Sigmoid colon (tissue), 7 donors: ENCODE data around the gene MAD1L1. TPM values are rescaled to one million over a fixed set of nuclear protein-coding genes. Genes with fewer than 3 reads are reported as not detected.
A peak's percentile ranks its signal among the peaks of the same experiment; 100 is the strongest.

Experiments used
- DNase-seq: peaks from one replicate; pipeline ENCODE4 v3.0.0-alpha.2; 2019
- H3K27ac ChIP-seq, 4 donors: fragments of 200-600 bp; sonication (generic); one replicate each; pipeline ENCODE4 v1.5.1; 2016 to 2019; ENCODE audit warnings: mild to moderate bottlenecking in 1 of 4
- H3K27me3 ChIP-seq, 3 donors: fragments of 200-600 bp; sonication (generic); one replicate each; pipeline ENCODE4 v1.5.1; 2019; ENCODE audit warnings: mild to moderate bottlenecking in 1 of 3
- H3K36me3 ChIP-seq, 4 donors: fragments of 200-600 bp; sonication (generic); one replicate each; pipeline ENCODE4 v1.5.1; 2016 to 2019
- H3K4me1 ChIP-seq, 4 donors: fragments of 200-600 bp; sonication (generic); one replicate each; pipeline ENCODE4 v1.5.1; 2017 to 2019
- H3K4me3 ChIP-seq, 4 donors: fragments of 200-600 bp; sonication (generic); one replicate each; pipeline ENCODE4 v1.5.1; 2017 to 2019; ENCODE audit warnings: mild to moderate bottlenecking in 2 of 4, moderate library complexity in 1 of 4
- H3K9me3 ChIP-seq, 4 donors: fragments of 200-600 bp in 3 of 4; sonication (generic) in 3 of 4; one replicate each; pipeline versions ENCODE4 v1.5.1 to v1.6.1; 2013 to 2019
- EP300 ChIP-seq, 4 donors: sonication (generic); formaldehyde crosslinking; IDR thresholded peaks; one replicate each; pipeline ENCODE4 v1.6.1; 2017; ENCODE audit warnings: antibody characterized with exemption in 4 of 4
- POLR2A ChIP-seq, 2 donors: fragments of 450-650 bp; IDR thresholded peaks; one replicate each; pipeline ENCODE4 v1.6.1; 2016; ENCODE audit warnings: antibody characterized with exemption in 2 of 2, mild to moderate bottlenecking in 2 of 2, moderate library complexity in 2 of 2
- POLR2AphosphoS5 ChIP-seq, 4 donors: sonication (generic); formaldehyde crosslinking; IDR thresholded peaks; one replicate each; pipeline ENCODE4 v1.6.1; 2017; ENCODE audit warnings: antibody characterized with exemption in 4 of 4
- WGBS, 2 donors: extraction: QIAGEN DNeasy Blood & Tissue Kit; methylation state at CpG; one replicate each; pipeline ENCODE4 v1.1.7; 2013; 5-methylcytosine and 5-hydroxymethylcytosine counted together
- intact Hi-C: fragments of 100-400 bp; cut with DNase I; formaldehyde crosslinking; loops from one replicate; pipeline ENCODE4 v1.15.1; 2023
- polyA plus RNA-seq, 3 donors: library from polyadenylated mRNA; stranded (reverse); fragments of 200-250 nt; gene quantifications; one replicate each; pipeline ENCODE4 v1.2.3, GENCODE V29; 2013
- total RNA-seq, 4 donors: library from RNA; depleted of rRNA; stranded (reverse); fragments of >200 nt; gene quantifications; one replicate each; pipeline ENCODE4 v1.1.0, GENCODE V29; 2016
- TF ChIP-seq, protein P1 (sequence below), 4 experiments: fragments of 450-650 bp in 3 of 4; fragments of 200-600 bp in 1 of 4; IDR thresholded peaks; one replicate each; pipeline ENCODE4 v1.5.1; 2016 to 2019; ENCODE audit warnings: antibody characterized with exemption in 4 of 4, mild to moderate bottlenecking in 3 of 4, moderate library complexity in 2 of 4
- donor health status: healthy with polysubstance abuse.
- donor health status: Bipolar disorder and iron deficiency.
- donor health status: healthy.

Gene MAD1L1
- total and polyA plus RNA-seq, 7 donors = 10.2 to 38.4 (median 20.6) TPM

DNA sequence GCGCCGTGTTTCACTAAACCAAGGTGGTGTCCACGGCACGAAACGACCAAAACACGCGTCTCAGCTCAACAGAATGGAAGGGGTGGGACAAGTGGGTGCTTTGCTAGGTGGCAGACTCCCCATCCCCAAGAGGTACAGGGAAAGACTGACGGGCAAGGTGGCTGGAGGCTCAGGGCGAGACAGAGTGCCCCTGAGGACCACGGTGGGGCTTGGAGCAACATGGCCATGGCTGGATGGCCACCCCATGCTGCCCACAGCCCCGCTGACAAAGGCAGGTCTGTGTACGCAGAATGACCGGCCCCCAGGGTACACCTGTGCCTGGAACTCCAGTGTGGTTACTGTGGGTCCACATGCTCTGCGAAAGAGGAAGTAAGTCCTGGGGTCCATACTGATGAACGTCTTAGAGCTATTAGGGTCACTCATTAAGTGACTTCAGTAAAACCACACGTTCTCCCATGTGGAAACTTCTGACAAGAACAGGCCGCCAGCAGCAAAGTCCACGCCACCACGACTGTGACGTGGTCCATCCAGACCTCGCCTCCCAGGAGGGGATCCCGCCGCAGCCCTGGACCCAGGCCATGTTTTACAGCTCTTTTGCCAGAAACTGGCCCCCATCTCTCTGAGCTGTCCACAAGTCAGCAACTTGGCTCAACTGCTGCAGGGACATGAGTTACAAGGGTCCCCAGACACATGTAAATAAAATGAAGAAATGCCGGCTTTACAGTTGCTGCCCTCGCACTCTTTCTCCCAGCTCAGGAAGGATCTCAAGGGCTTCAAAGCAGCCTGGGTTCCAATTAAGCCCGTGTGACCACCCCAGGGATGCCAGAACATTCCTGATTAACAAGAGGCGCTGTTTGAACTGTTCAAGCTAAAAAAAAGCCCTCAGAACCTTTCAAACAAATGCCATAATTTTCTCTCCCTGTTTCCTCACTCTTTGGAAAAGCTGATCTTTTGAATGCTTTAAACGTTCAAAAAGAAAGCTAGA is 66.8 kb downstream of the MAD1L1 start:
- no peak for DNase-seq
- intact Hi-C loops = no loop called here
- Histone ChIP-seq H3K4me3 (no peak overlapping the region), H3K9me3 (no peaks in the 10 kb centered on the region), H3K27ac (peak overlapping the region; percentile 12 to 32 (median 26)), H3K27me3 (no peaks in the 10 kb centered on the region), H3K4me1 (peaks cover 0 to 42% (median 36%) of the 10 kb centered on the region in 4 donors), H3K36me3 (no peaks in the 10 kb centered on the region)
- TF ChIP-seq POLR2A (IDR thresholded peaks at IDR 0.05) = no peak
- no peak for TF ChIP-seq EP300 (IDR thresholded peaks at IDR 0.05)
- TF ChIP-seq, protein P1, sequence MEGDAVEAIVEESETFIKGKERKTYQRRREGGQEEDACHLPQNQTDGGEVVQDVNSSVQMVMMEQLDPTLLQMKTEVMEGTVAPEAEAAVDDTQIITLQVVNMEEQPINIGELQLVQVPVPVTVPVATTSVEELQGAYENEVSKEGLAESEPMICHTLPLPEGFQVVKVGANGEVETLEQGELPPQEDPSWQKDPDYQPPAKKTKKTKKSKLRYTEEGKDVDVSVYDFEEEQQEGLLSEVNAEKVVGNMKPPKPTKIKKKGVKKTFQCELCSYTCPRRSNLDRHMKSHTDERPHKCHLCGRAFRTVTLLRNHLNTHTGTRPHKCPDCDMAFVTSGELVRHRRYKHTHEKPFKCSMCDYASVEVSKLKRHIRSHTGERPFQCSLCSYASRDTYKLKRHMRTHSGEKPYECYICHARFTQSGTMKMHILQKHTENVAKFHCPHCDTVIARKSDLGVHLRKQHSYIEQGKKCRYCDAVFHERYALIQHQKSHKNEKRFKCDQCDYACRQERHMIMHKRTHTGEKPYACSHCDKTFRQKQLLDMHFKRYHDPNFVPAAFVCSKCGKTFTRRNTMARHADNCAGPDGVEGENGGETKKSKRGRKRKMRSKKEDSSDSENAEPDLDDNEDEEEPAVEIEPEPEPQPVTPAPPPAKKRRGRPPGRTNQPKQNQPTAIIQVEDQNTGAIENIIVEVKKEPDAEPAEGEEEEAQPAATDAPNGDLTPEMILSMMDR (IDR thresholded peaks at IDR 0.05) = no peak
- TF ChIP-seq POLR2AphosphoS5 (IDR thresholded peaks at IDR 0.05) = no peak
- 85 to 94% methylated on average over 28 of the region's 28 CpGs for WGBS, 2 donors

DNA sequence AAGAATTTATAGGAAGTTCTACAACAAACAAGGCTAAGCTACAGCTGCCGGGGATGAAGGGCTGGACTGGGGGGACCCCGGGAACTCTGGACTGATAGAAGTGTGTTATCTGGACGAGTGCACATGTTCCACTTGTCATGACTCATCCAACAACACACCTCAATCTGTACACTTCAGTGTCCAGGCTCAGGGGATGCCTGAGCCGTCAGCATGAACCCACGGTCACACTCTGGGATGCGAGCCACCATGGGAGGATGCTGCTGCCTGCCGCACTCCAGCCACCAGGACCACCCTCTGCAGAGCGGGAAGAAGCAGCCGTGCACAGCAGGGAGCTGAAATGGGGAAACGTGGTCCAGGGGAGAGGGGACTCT is 67.5 kb downstream of the MAD1L1 start:
- intact Hi-C loops = no loop called here
- 95% methylated on average over 10 of the region's 10 CpGs for WGBS, 2 donors
- Histone ChIP-seq H3K9me3 (no peaks in the 10 kb centered on the region), H3K4me3 (no peak overlapping the region), H3K4me1 (peaks cover 0 to 45% (median 38%) of the 10 kb centered on the region in 4 donors), H3K27ac (no peak overlapping the region), H3K27me3 (no peaks in the 10 kb centered on the region), H3K36me3 (no peaks in the 10 kb centered on the region)
- no peak for DNase-seq
- TF ChIP-seq POLR2AphosphoS5 (IDR thresholded peaks at IDR 0.05) (no peak), POLR2A (IDR thresholded peaks at IDR 0.05) (no peak), EP300 (IDR thresholded peaks at IDR 0.05) (no peak)
- TF ChIP-seq, protein P1 (IDR thresholded peaks at IDR 0.05) = no peak

DNA sequence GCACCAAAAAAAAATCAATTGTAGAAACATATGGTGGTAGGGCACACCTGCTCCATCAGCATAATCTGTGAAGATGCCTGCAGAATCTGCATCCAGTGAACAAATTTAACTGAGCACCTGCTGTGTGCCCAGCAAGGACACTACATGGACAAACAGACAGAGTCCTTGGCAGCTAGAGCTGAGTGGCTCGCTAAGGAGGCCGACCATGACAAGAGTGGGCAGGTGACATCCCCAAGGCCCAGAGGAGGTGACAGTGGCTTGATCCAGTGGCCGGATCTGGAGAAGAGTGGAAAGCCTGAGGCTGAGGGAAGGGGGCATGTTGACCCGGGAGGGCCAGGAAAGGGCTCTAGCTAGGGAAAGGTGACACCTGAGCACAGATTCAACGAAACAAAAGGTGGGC is 68.1 kb downstream of the MAD1L1 start:
- WGBS, 2 donors = 96% methylated on average over 5 of the region's 5 CpGs
- DNase-seq = no peak
- Histone ChIP-seq H3K27ac (peak overlapping the region in 1 of 4 donors; percentile 70), H3K27me3 (no peaks in the 10 kb centered on the region), H3K4me1 (peaks cover 0 to 48% (median 38%) of the 10 kb centered on the region in 4 donors), H3K36me3 (no peaks in the 10 kb centered on the region), H3K4me3 (no peak overlapping the region), H3K9me3 (no peaks in the 10 kb centered on the region)
- TF ChIP-seq, protein P1 (IDR thresholded peaks at IDR 0.05) = no peak
- TF ChIP-seq POLR2A (IDR thresholded peaks at IDR 0.05) = no peak
- TF ChIP-seq EP300 (IDR thresholded peaks at IDR 0.05) = no peak
- TF ChIP-seq POLR2AphosphoS5 (IDR thresholded peaks at IDR 0.05) = no peak
- intact Hi-C loops = no loop called here

DNA sequence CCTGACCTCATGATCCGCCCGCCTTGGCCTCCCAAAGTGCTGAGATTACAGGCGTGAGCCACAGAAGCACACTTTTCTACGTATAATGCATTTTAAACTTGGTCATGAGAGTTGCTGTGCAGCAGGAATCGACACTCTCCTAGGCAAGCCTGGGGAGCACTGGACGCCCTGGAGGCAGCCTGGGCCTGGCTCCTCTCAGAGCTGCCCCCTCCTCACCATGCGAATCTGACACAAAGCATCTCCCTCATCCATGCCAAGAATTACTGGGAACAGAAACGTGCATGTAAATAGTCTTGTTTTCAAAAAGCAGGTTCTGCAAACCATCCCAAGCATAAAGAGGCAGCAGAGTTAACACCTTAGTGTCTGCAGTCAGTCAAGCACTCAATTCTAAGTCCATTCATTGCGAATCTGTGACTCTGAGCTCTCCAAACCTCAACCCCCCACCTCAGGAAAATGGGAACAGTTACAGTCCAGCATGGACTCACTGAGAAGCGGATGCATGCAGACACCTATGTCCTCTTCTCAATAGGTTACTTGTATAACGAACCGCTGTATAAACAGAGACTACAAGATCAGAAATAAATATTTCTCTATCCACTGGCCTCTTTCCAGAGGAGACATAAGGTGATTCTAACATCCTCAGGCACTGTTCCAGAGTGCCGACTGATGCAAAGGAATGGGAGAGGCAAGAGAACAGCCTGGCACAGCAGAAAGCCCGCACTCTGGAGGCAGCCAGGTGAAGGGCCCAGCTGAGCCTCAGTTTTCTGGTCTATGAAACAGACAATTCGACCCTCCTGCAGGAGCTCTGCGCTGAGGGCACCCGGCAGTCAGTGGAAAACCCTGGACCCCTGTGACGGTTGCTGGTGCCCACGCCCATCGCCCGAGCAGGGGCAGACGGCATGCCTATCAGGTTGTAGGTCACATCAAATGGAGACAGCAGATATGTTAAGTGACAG is 68.9 kb downstream of the MAD1L1 start:
- Histone ChIP-seq H3K4me3 (no peak overlapping the region), H3K9me3 (no peaks in the 10 kb centered on the region), H3K27ac (peak overlapping the region; percentile 14 to 70 (median 58)), H3K4me1 (peaks cover 0 to 56% (median 42%) of the 10 kb centered on the region in 4 donors), H3K36me3 (no peaks in the 10 kb centered on the region), H3K27me3 (no peaks in the 10 kb centered on the region)
- no peak for TF ChIP-seq EP300 (IDR thresholded peaks at IDR 0.05)
- TF ChIP-seq POLR2AphosphoS5 (IDR thresholded peaks at IDR 0.05) = peak in 2 of 4 donors; percentile 26 to 42
- WGBS, 2 donors = 89 to 94% methylated on average over 22 of the region's 22 CpGs
- intact Hi-C loops = no loop called here
- DNase-seq = no peak
